ENCODE data around the gene FLOT2.
"Not testable (repeated sequence)": the region's sequence is repeated elsewhere in the genome, so short reads cannot be mapped to it uniquely, and the experiment has no call there.

The FLOT2 gene

DNA sequence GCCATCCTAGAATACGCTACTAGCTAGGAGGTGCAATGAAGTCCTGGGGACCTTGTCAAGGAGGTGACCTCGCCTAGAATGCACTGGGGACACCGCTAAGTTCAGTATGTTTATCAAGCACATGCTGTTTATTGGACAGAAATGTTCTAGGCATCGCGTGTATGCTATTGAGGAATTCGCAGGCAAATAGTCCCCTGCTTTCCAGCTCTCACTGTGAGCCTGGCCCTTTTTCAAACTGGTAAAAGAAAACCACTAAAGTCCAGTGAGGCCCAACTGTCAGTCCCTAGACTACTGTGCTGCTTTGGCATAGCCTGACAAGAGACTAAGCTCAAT lies 53.8 kb downstream of the FLOT2 start:
- no peak for DNase-seq (ENCODE audit: low spot score)

DNA sequence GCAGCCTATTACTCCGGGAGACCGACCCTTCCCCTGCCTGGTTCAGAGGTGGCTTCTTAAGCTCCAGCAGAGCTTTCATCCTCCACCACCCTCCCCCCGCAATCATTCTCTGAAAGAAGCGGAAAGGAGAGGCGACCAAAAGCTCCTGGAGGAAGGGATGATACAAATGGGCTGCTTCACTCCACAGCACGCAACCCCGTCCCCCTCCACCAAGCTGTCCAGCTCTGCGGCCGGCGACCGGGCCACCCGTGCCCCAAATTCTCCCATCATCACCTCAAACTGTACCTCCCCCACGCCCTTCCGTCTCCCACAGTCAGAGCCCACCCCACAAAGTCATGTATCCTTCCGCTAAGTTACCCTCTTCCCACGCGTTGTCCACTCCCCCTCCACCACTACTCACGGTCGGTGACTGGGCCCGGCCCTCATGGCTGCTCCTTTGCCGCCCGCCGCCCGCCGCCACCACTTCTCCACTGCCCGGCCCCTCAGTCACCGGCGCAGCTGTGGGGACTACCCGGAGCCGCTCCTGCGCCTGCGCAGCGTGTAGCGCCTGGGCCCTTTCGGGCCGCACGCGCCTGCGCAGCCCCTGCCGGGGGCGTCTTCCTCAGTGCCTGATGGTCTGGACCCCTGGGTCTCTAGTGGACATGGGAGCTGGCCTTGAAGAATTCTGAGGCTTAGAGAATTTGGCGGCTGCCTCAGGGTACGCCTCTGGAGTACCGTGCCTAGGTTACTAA lies 55.1 kb downstream of the FLOT2 start, which contains the start of gene FAM222B:
Gene FAM222B (minus strand): TSS at position 509 of the 731 bp plus-strand sequence. CDS start 76,123 bp downstream, outside the sequence.
- peak; percentile 100 for DNase-seq (ENCODE audit: low spot score)

DNA sequence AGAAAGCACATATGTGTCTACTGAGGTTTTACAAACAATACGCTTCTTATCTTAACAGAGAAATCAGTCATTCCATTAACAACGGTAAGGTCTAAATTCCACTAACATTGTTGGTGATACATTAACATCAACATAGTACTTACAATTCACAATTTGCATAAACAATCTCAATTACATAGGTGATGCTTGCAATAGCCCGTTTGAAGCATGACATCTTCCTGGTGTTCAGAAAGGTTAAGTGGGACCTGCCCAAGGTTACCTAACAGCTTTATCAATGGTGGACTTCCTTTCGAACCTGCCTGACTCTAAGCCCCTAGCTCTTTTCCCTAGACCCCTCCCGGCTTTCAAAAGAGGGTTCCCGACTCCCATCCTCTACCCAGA lies 55.6 kb downstream of the FLOT2 start:
- no peak for DNase-seq (ENCODE audit: low spot score)

GRCh38 chr17:28839221-28839620 lies 58.3 kb downstream of the FLOT2 start:
- DNase-seq (ENCODE audit: low spot score) = no peak

DNA sequence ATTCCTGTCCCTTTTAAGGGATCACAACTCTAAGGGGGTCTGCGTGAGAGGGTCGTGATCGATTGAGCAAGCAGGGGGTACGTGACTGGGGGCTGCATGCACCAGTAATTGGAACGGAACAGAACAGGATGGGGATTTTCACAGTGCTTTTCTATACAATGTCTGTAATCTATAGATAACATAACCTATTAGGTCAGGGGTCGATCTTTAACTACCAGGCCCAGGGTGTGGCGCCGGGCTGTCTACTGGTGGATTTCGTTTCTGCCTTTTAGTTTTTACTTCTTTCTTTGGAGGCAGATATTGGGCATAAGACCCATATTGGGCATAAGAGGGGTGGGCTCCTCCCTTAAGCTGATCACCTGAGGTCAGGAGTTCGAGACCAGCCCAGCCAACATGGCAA lies 61.0 kb downstream of the FLOT2 start:
- not testable (repeated sequence) for DNase-seq (ENCODE audit: low spot score)

GRCh38 chr17:28834420-28834819 lies 63.1 kb downstream of the FLOT2 start:
- DNase-seq (ENCODE audit: low spot score) = no peak
